Fibroblast of mammary gland (primary cell): ENCODE data around the gene KIAA0232.
"Not testable (repeated sequence)": the region's sequence is repeated elsewhere in the genome, so short reads cannot be mapped to it uniquely, and the experiment has no call there.

ENCODE experiments used
- DNase-seq: peaks from one replicate; pipeline ENCODE4 v3.0.0-alpha.2; 2010; ENCODE audit warnings: low read depth
- H3K4me3 ChIP-seq: 2 replicates; pipeline ENCODE4 v1.5.1; 2011; ENCODE audit warnings: low read depth, mild to moderate bottlenecking, low read length, moderate library complexity; ENCODE audit not compliant: control insufficient read depth
- TF ChIP-seq, protein P1 (sequence below): conservative IDR thresholded peaks from 2 replicates; pipeline ENCODE4 v1.5.1; 2011; ENCODE audit warnings: low read depth, low read length, inconsistent platforms; ENCODE audit not compliant: control insufficient read depth, insufficient read depth

KIAA0232 gene

GRCh38 chr4:6887591-6888371, 105.3 kb downstream of the KIAA0232 start:
- TF ChIP-seq, protein P1, sequence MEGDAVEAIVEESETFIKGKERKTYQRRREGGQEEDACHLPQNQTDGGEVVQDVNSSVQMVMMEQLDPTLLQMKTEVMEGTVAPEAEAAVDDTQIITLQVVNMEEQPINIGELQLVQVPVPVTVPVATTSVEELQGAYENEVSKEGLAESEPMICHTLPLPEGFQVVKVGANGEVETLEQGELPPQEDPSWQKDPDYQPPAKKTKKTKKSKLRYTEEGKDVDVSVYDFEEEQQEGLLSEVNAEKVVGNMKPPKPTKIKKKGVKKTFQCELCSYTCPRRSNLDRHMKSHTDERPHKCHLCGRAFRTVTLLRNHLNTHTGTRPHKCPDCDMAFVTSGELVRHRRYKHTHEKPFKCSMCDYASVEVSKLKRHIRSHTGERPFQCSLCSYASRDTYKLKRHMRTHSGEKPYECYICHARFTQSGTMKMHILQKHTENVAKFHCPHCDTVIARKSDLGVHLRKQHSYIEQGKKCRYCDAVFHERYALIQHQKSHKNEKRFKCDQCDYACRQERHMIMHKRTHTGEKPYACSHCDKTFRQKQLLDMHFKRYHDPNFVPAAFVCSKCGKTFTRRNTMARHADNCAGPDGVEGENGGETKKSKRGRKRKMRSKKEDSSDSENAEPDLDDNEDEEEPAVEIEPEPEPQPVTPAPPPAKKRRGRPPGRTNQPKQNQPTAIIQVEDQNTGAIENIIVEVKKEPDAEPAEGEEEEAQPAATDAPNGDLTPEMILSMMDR = no peak
- H3K4me3 ChIP-seq = no peak overlapping the region
- peak; percentile 59 for DNase-seq

DNA sequence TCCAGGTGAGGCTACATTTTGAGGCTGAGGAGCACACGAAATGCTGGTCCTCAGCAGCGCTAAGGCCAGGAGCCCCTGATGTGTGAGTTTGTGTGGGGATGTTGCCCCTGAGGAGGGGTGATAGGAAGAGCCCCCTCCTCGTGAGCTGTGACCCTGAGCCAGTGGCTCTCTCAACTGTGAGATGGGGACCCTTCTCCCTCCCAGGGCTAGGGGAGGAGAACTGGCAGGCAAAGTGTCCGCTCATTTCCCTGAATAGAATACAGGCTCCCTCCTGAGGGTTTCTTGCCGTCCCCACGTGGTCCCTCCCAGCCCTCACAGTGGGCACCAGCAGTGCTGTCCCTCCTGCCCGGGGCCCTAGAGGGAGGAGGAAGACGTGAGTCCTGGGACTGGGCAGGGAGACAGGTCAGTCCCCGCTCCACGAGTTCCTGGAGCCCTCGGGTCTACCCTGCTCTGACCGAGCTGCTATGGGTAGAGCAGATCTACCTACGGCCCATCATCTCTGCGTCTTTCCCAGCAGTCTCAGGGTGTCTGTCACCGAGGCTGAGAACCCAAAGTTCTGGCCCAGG, 106.1 kb downstream of the KIAA0232 start:
- no peak for DNase-seq
- H3K4me3 ChIP-seq = no peak overlapping the region

GRCh38 chr4:6889101-6889735, 106.7 kb downstream of the KIAA0232 start:
- TF ChIP-seq, protein P1 = no peak
- H3K4me3 ChIP-seq = no peak overlapping the region
- no peak for DNase-seq

More for the DNA sequence above, 106.1 kb downstream of the KIAA0232 start:
- TF ChIP-seq, protein P1 = no peak

DNA sequence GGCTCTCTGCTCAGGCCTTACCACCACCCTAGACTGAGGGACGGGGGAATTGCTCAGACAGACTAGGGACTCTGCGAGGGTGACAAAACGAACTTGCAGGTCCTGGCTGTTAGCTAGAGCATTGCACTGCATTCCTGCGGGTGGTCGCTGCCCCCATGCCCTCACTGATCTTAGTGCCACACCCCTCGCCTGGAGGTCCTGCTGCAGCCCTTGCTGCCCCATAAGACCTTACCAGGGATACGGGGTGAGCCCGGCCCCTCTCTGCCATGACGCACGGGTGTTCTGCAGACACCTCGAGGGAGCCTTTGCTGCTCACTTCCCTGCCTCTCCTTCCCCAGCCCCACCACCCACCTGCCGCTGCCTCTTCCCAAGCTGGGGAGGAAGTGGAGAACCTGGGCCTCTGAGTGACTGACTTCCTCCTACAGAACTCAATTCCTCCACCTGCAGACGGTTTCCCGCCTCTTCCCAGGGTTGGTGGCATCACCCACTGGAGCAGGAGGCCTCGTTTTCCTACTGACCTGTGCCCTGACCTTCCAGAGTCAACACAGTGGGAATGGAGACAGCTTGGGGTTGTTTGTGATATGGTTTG, 107.3 kb downstream of the KIAA0232 start:
- TF ChIP-seq, protein P1 = no peak
- DNase-seq = no peak

GRCh38 chr4:6890358-6890757, 107.8 kb downstream of the KIAA0232 start:
- no peak overlapping the region for H3K4me3 ChIP-seq
- TF ChIP-seq, protein P1 = no peak
- DNase-seq = no peak

More for the DNA sequence above, 107.3 kb downstream of the KIAA0232 start:
- no peak overlapping the region for H3K4me3 ChIP-seq

- DNase-seq, H3K4me3 ChIP-seq: not testable (repeated sequence)
Measured at GRCh38 chr4:6890971-6891370, 108.4 kb downstream of the KIAA0232 start.

DNA sequence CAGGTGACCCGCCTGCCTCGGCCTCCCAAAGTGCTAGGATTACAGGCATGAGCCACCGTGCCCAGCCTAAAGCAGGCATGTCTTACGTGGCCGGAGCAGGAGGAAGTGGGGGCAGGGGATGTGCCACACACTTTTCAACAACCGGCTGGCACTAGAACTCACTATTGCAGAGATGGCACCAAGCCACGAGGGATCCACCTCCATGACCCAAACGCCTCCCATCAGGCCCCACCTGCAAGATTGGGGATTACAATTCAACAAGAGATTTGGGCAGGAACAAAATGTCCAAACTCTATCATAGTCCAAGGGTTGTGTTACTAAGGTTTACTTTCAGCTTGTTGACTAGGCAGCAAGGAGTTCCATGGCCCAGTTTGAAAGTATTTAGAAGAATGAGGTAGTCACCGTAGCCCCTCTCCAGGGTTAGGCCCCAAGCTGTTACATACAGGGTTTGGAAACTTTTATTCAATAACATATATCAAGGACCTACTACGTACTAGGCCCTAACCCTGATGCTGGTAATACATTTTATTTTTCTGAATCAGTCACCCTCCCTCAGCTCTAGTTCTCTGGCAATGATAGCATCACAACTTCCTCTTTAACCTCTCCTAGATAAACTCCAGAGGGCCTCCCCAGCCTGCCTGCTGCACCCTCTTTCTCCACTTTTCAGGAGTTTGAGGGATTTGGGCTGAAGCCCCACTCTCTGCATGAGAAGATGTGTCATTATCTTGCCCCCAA, 109.1 kb downstream of the KIAA0232 start:
- no peak for DNase-seq
- no peak overlapping the region for H3K4me3 ChIP-seq
- TF ChIP-seq, protein P1 = no peak
